HG03196 (cell line): ENCODE data around the gene GTF3C2.
"Not testable (repeated sequence)": the region's sequence is repeated elsewhere in the genome, so short reads cannot be mapped to it uniquely, and the experiment has no call there.

Experiments used
- ATAC-seq: cut with Tn5 transposase; IDR thresholded peaks from one replicate; pipeline ENCODE4 v1.9.1; 2021; ENCODE audit not compliant: unreplicated experiment

The GTF3C2 gene

DNA sequence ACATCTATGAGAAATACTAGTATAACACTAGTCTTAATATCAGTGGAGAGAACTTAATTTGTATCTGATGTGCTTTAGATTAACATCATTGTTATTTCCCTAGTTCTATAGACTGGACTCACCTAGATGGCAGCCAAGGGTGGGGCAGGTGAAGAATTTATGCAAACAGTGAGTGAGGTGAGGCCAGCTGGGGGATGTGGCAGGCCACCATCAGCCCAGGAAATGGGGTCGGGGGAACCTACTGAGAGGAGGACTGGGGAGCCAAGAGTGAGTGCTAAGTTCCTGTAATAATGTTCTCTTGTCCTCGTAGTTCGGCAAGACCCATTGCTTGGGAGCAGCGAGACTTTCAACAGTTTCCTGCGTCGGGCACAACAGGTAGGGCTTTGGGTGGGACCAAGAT, 16.4 kb upstream of the GTF3C2 start:
- ATAC-seq: no peak

DNA sequence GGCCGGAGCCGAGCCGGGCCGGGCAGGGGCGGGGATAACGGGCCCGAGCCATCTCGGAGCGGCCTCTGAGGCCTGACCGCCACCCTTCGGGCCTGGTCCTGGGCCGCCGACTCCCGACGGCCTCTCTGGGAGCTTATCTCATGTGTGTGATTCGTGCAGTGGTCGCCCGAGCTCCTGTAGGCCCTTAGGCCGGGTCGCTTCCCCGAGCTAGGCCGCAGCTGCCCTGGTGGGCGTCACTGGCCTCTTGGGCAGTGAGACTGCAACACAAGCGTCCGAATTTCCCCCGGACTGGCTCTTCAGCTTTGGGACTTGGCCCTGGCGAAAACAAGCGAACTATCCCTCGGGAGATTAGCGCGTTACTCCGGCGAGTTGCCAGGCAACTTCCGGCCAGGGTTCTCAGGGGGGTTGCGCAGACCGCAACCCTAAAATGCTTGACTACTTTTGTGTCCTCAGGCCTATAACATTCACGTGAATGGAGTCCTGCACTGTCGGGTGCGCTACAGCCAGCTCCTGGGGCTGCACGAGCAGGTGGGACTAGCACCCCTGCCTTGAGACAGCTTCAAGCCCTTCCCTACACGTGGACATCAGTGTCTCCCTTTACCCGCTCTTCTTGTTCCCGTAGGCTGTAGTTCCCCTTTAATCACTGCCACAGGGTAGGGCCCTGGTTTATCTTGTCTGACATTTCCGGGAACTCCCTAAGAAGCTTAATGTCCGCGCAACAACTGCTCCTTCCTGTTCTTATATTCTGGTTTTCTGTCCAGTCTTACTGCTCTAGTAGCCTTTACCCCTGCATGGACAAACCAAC, 14.5 kb upstream of the GTF3C2 start:
- ATAC-seq: peak; percentile 24

DNA sequence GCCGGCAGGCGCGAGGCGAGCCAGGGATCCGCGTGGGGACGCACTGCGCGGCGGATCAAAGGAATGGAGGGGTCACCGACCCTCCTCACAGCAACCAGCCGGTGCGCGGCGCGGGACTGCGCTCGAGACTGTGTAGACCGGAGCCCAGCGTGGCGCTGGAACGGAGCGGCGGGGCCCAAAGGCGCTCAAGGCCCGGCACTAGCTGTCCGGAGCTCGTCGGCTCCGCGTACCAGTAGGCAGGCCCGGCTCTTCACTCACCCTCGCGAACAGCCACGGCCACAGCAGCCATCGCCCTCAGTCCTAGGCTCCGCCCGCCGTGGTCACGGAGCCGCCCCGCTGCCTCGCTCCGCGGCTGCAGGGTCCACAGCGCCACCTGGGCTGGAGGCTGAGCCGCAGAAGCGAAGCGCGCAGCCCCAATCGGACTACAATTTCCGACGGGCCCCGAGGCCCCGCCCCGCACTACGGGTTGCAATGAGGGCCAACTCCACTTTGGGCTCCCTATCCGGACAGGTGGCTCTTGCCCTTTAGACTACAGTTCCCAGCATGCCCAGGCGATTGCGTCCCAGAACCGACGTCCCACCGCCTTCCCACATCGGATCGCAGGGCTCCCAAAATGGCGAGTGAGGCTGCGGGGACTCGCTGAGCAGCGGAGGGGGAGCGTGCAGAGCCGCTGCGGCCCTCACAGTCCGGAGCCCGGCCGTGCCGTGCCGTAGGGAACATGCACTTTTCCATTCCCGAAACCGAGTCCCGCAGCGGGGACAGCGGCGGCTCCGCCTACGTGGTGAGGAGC, 13.7 kb upstream of the GTF3C2 start, which contains the start of the genes EIF2B4 and SNX17:
Gene EIF2B4 (minus strand): TSS at position 313 of the 790 bp plus-strand sequence. CDS start 24 bp downstream, at position 289.
Gene SNX17 (plus strand): TSS at position 591 of the 790 bp plus-strand sequence. CDS start 128 bp downstream, at position 719.
- peak; percentile 88 for ATAC-seq

DNA sequence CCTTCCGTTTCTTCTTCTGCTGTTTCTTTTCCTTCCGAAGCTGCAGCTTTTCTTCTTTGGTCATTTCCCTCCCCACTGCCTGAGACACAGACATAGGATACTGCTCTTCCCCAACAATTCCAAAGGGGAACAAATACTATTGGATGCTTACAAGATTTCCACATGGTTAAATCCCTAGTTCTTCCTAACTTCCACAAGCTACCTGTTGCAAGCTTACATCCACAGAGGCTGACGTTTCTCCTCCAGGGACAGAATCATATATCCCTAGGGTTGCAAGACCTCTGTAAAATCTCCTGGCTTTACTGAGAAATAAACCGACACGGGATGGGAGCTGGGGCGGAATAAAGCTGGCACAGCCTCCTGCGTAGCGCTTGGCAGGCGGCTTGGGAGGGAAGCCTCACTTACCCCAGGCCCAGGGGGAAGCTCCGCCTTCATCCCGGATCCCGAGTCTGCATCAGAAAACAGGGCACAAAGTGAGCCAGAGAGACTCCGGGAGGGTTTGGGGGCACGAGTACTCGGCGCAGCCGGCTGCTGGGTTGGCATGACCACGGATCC, 13.0 kb upstream of the GTF3C2 start:
- peak; percentile 11 for ATAC-seq

DNA sequence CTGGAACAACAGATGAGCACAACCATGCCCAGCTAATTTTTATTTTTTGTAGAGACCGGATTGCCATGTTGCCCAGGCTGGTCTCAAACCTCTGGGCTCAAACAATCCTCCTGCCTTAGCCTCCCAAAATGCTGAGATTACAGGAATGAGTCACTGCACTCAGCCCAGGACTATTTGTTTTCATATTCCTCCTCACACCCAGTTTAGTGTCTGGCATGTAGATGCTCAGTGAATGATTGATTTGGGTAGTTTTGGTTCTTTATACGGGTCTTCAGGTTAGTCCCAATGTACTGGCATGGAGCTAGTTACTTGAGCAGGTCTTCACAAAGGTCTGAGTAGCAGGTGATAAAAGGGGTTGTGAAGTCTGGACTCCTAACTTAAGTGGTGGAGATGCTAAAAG, 7.4 kb upstream of the GTF3C2 start:
- no peak for ATAC-seq

DNA sequence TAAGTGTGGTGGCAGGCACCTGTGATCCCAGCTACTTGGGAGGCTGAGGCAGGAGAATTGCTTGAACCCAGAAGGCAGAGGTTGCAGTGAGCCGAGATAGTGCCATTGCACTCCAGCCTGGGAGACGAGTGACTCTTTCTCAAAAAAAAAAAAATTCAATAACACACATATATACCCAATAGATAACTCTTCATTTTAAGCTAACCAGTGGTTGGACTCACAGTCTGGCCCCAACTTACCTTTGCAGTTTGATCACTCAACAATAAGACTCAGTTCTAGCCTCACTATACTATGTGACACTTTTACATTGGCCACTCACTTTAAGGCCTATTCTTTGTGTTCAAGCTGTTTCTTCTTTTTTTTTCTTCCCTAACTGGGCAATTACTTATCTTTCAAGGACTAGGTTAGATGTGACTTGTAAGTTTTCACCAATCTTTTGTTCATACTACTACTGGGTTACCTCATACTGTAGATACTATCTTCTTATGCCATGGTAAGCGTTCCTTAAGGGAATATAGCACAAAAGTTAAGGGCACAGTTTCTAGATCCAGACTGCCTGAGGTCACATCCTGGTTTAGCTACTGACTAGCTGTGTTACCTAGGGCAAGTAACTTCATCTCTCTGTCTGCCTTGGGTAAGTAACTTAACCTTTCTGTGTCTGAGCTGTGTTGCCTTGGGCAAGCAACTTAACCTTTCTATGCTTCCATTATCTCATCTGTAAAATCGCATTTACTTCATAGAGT, 6.3 kb upstream of the GTF3C2 start:
- no peak for ATAC-seq

DNA sequence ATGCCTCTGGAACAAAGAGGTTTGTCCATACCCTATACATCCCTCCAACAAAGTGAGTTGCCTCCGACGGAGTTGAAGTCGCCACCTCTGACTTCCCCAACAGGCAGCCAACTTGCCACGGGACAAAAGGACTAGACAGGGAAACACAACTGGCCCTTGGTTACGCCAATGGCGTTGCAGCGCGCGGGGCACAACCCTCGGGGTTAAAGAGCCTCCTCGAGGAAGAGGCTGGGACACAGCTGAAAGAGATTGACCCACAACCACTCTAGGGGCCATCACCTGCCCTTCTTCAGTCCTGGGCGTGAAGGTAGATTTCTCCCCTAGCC, 545 bp downstream of the GTF3C2 start:
- peak; percentile 28 for ATAC-seq

DNA sequence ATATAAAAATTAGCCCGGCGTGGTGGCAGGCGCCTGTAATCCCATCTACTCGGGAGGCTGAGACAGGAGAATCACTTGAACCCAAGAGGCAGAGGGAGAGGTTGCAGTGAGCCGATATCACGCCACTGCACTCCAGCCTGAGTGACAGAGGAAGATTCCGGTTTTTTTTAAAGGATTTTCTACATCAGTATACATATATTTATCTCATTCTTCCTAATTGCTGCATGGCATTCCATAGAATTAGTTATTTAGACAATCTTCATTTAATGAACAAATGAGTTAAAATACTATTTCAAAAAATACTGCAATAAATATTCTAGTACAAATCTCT, 2.0 kb downstream of the GTF3C2 start:
- no peak for ATAC-seq

DNA sequence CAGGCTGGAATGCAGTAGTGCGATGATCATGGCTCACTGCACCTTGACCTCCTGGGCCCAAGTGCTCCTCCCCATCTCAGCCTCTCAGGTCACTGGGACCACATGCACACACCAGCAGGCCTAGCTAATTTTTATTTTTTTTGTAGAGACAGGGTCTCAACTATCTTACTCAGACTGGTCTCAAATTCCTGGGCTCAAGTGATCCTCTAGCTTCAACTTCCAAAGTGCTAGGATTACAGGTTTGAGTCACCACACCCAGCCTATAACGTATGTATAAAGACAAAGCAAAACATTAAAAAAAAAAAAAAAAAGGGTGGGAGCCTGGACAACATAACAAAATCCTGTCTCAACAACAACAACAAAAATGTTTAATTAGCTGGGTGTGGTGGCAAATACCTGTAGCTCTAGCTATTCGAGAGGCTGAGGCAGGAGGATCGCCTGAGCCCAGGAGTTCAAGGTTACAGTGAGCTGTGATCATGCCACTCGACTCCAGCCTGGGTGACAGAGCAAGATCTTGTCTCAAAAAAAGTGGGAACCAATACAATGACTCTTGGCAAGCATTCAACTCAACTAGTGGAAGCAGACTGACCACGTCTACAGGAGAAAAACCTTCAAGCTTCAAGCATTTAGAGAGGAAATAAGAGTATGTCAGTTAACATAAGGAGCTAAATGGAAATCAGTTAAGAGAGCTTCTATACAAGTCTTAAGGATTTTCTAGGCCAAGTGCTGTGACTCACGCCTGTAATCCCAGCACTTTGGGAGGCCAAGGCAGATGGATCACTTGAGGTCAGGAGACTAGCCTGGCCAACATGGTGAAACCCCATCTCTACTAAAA, 2.6 kb downstream of the GTF3C2 start:
- no peak for ATAC-seq

DNA sequence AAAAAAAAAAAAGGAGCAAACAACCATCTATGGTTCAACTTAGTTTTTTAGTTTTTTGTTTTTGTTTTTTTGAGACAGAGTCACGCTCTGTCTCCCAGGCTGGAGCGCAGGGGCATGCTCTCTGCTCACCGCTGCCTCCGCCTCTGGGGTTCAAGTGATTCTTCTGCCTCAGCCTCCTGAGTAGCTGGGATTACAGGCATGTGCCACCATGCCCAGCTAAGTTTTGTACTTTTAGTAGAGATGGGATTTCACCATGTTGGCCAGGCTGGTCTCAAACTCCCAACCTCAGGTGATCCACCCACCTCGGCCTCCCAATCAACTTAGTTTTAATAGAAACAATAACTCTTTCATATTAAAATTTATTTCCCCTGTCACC, 3.2 kb downstream of the GTF3C2 start:
- ATAC-seq: not testable (repeated sequence)

DNA sequence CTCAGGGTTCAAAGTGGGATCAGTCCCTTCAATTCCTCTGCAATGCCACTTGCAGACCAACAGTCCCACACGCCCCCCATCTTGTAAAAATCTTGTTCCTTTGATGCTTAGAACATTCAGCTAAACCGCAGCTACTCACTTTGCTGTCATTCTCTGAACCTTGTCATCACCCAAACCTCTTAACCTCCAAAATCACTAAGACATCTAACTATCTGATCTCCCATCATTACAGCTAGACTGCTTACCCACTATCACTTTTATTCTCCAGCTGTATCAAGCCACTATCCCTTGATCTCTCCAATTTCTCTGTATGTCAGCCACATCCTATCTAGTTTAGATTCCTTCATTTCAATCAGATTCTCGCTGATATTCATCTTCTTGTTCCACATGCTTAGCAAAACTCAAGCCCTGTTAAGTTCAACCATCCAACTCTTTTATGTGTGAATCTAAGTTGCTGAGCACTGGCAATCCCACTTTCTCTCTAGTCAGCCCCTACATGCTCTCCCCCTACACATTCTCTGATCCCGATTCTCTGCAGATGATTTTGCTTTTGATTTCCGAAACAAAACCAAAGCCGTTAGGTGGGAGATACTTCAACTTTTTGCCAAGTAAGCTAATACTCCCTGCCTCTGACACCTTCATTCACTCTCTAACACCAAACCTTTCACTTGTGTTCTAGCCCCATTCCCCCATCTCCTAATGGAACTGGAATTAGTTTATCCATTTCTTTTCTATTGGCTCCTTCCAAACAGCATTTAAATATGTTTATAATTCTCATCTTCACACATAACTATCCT, 4.6 kb downstream of the GTF3C2 start:
- no peak for ATAC-seq

DNA sequence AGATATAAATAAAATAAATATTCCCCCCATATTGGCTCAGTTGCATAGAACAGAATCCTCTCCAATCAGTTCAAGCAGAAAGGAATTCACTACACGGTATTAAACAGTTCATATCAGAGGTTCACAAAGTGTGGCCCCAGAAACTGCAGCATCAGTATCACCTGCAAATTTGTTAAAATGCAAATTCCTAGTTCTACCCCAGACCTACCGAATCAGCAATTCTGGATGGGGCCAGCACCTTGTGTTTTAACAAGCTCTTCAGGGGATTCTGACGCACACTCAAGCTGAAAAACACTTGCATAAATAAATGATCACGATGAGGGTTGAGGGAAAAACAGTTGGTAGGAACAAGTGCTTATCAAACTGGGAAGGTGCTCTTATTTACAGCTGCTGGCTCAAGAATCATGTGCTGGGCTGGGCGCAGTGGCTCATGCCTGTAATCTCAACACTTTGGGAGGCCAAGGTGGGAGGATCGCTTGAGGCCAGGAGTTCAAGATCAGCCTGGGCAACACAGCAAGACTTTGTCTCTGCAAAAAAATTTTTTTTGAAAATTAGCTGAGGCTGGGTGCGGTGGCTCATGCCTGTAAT, 6.4 kb downstream of the GTF3C2 start:
- no peak for ATAC-seq

DNA sequence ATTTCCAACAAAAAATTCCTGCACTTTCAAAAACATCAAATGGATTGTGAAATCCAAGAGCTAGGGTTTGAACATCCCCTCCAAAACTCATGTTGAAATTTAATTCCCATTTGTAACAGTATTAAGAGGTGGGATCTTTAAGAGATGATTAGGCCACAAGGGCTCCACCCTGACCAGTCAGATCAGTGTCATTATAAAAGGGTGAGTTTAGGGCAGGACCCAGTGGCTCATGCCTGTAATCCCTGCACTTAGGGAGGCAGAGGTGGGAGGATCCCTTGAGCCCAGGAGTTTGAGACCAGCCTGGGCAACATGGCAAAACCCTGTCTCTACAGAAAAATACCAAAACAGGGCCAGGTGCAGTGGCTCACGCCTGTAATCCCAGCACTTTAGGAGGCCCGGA, 8.9 kb downstream of the GTF3C2 start:
- no peak for ATAC-seq

DNA sequence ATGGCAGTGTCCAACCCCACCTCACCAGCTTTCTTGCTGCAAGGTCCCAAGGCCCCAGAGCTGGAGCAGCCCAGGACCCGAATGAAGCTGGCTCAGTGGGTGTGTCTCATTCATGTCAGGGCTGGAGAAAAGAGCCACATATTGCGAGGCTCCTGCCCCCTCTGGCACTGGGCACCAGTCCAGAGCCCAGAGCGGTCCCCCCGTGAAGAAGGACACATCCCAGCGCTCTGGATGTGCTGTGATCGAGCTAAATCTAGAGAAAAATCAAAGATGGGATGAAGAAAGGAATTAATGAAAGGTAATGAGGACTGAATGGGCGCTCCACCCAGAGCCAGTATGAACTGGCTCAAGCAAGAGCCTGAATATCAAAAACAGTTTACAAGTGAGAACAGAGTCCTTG, 20.4 kb downstream of the GTF3C2 start:
- ATAC-seq: no peak

DNA sequence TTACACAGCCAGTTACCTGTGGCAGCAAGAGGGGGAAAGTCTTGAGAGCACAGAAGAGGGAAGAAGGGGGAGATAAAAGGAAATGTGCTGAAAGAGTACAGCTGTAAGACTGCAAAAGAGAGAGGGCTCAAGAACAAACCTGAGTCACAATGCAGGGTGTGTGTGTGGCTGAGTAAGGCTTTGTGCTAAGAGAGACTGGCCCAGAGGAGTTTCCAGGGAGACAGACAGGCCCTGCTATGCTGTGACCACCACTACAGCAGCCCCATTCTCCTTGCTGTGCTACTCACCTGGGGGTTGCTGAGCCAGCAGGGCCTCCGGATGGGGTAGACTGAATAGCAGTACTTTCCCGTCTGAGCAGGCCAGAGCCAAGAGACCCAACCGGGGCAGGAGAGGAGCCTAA, 21.3 kb downstream of the GTF3C2 start:
- no peak for ATAC-seq

DNA sequence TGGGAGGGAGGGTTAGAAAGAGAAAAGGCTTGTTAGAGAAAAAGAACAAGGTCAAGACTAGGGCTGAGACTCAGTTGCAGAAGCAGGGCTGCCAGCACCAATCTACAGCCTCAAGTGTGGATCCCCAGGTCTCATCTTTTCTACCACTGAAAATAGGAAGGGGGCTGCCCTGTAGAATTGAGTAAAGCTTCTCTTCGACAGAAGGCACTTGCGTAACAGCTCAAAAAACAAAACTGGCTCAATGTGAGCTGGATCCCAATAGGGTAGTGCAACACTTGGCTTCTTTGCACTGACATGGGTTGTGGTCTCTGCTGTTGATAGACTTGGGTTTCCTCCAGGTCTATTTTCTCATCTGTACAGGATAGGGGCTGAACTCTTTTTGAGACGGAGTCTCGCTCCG, 31.8 kb downstream of the GTF3C2 start:
- ATAC-seq: no peak

DNA sequence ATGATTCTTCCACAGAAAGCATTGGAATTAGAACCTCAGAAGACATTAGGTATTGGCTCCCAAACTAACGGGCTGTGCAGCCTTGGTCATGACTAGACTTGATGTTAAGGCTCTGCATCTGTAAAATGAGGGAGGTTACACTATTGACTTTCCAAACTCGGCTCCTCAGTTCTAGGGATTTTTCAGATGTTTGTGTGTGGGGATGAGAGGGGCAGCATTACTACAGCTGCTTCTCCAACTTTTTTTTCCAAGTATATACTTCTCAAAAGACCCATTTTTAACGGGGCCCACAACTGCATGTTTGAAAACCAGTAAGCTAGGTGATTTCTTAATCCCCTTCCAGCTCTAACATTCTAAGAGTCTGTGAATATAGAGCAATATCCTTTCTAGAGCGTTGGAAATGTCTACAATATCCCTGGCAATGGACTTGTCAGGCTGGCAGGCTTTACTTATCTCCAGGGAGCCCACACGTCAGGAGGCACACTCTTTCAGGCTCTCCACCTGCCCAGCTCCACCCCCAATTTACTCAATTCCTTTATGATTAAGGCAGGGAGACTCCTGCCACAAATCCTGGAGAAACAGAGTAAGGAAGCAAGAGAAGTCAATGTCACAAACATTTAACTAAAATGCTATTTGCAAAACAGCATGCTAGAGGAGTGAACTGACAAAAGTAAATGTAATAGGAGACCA, 32.8 kb downstream of the GTF3C2 start:
- ATAC-seq: no peak

DNA sequence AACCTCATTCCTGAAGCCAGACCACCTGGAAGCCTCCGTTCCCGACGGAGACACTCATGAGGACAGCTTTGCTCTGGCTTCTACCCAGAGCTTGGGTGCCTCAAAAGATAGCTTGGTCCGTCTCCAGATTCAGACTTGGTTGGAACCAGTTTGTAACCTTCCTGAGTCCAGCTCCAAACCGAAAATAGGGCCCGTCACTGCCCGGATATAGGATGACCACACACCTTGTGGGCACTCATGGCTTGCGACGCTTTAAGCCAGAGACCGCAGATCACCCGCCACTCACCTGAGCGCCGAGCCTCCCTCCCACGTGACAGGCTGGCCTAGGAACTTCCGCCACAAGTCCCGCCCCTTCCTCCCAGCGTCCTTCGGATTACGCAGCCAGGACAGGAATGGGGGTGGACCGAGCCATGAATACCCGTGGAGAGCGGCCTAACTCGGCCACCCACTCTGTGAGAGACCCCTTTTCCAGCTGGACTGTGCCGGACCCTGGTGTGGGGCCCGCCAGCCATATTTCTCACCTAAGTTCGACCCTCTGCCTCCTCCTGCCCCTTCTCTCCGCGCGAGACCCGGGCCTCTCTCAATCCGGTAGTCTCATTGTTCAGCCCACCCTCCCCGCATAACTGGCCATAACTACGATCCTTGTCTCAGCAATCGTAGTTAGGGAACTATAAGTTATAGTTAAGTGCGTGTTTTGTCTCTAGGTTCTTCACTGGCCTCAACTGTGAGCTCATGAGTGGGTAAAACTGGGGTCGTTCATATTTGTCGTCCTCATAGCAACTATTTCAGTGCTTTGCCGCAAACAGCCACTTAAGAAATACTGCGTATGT, 33.6 kb downstream of the GTF3C2 start, which contains the start of gene MPV17:
Gene MPV17 (minus strand): TSS at position 332 of the 830 bp plus-strand sequence. CDS start 580 bp downstream, outside the sequence.
- ATAC-seq: peak; percentile 79
